NOMO-1 treated with dmso at 0.1 percent for 144 hours (cell line): ENCODE results near the gene CDCP1.
"Not testable (repeated sequence)": the region's sequence is repeated elsewhere in the genome, so short reads cannot be mapped to it uniquely, and the experiment has no call there.

Experiments used
- DNase-seq: peaks from one replicate; lab custom pipeline; 2025; ENCODE audit not compliant: unreplicated experiment; lab: John Stamatoyannopoulos, UW

The CDCP1 gene

DNA sequence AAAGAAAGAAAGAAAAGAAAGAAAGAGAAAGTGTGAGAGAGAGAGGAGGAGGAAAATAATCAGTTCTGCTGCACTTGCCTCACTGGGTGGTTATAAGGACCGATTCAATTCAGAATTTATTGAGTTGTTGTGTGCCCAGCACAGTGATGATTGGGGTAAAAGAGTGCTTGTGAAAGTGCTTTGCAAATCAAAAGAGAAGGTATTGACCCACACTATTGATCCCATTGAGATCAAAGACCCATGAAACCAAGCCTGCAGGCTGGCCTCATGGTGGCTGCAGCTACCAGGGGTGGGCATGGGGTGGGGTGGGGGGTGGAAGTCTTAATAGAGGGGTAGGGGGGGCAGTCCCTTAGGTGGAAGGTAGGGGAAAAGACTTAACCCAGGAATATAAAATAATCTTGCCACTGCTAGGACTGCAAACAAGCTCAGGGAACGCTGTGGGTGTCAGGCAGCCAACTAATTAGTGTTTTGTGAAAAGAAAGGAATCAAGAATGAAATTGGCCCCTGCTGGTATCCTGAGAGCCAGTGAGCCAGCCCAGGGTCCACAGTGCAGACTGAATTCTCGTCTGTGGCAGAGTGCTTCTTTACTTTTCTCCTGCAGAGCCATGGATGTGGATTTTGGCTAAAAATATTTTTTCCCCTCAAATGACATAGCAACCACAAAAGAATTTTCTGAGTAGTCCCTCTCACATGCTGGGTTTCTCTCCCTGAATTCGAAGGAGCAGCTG lies 85.8 kb downstream of the CDCP1 start:
- DNase-seq: no peak

DNA sequence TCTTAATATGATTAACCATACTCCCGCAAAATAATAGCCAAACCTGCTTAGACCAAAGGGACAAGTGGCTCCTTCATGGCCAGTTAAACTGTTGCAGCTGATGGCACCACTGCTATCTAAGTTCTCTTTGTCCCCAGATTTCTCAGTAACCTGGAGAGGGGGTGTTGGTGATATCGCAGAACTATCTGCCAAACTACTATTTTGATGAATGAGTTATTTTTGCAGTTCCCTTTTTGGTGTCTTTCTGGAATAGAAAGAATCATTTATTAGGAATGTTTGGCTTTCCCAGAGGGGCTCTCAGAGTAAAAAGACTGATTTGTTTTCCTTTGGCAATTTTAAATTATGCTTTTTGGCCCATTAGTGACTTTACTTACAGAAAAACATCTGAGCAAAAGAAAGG lies 87.0 kb downstream of the CDCP1 start:
- DNase-seq: no peak

DNA sequence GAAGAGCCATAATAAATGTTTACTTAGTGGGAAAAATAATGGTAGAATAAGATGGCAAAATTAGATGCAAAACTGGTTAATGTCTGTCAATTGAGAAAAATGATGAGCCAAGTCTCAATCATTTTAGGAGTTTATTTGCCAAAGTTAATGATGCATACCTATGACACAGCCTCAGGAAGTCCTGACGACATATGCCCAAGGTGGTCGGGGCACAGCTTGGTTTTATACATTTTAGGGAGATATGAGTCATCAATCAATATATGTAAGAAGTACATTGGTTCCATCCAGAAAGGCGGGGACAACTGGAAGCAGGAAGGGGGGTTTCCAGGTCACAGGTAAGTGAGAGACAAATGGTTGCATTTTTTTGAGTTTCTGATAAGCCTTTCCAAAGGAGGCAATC lies 88.6 kb downstream of the CDCP1 start:
- DNase-seq: no peak

DNA sequence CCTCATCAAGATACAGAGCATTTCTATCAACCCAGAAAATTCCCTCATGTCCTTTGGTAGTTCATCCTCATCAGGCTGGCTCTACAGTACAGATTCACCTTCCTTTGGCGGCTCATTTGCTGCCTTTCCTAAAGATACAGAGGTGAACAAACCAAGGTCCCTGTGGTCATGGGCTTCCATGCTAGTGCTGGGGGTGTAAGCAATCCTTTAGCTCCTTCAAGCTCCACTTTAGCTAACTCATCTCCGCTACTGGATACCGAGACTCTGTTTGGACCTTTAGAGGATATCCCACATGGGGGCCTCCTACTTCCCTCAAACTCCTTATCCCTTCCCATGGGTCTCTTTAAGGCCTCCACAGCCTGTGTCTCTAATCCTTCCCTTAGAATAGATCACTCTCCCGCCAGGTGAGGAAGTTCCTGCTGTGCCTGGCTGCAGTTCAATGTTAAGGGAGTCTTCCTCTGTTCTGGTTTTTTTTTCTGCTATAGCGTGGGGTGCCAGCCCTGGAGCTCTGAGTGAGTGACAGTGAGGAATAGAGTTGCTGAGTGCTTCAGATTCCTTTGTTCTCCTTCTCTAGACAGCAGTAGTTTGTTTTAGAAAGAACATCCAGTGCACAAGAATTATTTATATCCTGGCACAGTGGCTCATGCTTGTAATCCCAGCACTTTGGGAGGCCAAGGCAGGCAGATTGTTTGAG lies 89.4 kb downstream of the CDCP1 start:
- DNase-seq: no peak

DNA sequence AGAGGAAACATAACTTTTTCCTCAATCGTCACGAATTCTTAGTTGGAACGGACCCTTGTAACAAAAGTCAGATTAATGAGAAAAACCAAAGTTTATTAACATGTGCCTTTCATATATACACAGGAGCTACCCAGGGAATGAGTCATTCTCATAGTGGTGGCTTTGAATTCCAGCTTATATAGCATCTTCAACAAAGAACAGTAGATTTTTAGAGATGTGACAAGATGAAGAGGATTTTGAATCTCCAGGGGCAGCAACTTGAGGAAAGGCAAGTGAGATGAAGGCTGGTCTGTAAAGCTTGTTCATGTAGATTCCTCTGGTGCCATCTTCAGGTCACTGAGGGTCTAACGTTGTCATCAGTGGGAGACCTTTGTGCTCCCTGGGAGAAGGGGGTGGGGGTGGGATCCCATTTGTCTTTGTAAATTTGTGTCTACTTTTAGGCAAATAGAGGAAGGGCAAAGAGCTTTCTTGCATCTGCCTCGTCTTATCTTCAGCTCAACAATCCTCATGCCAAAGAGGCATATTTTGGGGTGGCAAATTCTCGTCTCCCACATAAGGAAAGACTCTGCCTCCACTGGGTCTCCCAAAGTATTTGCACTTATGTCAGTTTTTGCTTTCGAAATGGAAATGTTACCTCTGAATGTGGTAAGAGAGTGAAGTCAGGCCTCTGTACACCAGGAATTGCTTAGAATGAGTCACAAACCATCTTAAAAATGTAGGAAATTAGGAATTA lies 90.6 kb downstream of the CDCP1 start:
- DNase-seq: no peak

DNA sequence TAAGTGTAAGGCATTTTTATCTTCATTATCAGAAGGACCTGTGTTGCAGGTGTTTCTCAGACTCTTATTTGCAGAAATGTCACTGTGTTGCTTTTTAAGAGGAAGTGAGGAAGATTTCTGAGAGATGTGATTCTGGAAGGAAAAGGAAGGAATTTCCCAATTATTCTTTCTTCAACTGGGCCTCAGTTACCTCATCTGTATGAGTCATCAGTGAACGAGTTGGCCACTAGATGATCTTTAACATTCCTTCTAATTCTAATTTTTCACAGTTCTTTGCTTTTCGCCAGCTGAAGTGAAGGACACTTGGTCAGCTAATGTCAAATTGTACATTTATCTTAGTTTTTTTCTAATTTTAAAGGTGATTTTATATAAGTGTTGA lies 91.2 kb downstream of the CDCP1 start:
- DNase-seq: no peak

DNA sequence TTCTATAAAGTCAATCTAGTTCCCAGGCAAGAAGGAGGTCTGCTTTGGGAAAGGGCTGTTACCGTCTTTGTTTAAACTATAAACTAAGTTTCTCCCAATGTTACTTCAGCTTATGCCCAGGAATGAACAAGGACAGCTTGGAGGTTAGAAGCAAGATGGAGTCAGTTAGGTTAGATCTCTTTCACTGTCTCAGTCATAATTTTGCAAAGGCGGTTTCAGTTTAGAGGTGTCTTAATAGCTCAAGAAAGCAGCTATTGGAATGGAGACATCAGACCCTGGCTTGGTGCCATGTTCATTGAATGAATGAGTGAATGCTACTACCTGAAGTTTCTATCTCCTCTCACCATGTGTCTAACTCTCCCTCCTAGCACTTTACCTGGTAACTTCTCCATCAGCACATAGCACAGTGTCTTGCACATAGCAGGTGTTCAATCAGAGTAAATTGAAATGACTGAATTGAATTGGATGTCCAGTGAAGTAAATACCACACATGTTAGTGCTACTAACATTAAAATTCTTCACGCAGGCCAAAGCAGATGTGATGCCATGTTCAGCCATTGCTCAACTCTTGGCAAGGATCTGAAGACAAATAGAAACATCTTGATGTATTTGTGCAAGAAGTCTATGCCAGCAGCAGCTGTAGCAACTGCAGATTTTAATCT lies 91.9 kb downstream of the CDCP1 start:
- no peak for DNase-seq

DNA sequence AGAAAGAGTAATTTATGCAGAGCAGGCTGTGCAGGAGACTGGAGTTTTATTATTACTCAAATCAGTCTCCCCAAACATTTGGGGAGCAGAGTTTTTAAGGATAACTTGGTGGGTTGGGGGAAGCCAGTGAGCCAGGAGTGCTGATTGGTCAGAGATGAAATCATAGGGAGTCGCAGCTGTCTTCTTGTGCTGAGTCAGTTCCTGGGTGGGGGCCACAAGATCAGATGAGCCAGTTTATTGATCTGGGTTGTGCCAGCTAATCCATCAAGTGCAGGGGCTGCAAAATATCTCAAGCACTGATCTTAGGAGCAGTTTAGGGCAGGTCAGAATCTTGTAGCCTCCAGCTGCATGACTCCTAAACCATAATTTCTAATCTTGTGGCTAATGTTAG lies 92.4 kb downstream of the CDCP1 start:
- not testable (repeated sequence) for DNase-seq

DNA sequence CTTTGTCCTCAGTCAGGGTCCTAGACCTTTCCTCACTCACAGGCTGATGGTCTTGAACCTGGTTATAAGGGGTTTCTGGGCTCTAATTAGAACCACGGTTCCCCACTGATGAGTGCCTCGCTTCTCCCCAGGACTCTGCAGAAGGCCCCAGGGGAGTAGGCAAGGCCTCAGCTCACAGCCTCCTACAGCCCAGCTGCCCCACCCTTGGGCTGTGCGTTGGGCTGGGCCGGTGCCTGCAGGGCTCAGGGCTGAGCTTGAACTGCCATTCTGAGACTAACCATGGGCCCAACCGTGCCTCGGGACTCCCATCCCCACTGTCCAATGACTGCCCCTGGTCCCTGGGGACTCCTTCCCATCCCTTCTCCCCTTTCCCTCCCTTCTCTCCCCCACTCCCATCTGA lies 94.5 kb downstream of the CDCP1 start:
- no peak for DNase-seq

DNA sequence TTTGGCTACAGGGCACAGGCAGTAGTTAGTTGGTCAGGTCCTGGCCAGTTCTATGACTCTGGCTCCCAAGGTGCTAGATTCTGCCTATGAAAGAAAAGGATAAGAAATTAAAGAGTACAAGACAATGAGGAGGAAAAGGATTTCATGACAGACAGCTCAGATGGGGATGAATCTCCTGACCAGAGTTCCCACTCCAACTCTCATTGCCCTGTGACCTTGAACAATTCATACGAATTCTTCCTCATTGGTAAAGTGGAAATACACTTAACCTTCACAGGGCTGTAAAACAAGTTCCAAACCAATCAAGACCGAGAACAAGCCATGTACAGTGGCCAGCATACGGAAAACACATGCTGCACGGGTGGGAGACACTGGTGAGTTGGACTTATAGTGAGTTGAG lies 96.4 kb downstream of the CDCP1 start:
- DNase-seq: no peak

DNA sequence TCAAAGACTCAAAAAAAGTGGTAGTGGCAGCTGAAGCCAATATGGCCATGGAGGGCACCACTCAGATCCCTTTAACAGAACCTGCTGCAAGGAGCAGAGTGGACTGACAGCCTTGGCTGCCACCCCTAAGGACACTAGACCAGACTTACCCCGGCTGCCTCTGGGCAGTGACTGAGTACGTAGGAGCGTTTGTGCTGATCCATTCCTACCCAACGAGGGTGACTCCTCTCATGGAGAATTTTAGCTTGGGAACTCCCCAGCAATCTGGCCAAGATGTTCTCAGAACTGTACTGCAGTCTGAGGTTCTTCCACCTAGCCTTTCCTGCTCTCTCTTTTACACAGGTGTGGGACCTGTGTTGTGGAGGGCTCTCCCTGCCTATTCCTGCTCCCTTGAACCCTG lies 97.9 kb downstream of the CDCP1 start:
- DNase-seq: no peak

DNA sequence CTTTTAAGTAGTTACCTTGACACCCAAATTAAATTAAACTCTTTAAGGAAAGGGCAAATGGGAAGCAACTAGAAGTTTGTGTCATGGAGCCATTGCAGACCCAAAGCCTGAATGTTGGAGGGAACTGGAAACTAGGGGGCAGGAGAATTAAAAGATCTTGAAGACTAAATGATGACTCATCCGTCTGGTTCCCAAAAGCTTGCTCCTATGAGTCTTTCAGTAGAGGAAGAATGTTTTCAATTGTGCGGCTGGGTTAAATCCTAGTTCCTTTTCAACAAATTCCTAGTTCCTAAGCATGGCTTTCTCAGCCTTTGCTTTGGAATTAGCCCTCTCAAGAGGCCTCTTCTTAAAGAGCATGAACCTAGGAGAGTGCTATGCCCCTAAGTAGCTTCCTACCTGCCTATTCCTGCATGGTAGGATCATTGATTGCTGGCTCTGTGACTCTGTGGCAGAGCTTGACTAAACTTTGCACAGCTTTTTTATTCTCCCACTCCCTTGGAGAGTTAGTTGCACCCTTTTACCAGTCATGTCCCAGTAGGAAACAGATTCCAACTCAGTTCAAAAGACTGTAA lies 102.4 kb downstream of the CDCP1 start:
- no peak for DNase-seq

DNA sequence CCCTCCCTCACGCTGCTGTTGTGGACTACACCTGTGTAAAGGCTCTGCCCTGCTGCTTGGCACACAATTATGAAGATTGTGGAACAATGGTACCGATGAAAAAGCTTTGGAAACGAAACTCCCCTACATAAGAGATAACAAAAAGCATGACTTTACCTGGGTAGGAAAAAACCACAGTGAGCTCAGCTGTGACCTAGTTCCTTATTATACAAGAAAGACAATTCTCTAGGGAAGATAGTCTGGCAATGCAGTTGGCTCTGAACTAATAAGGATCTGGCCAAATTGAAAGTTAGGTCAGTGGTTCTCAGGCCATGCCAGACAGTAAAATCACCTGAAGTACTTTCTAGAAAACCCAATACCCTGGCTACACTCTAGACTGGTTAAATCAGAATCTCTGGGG lies 104.0 kb downstream of the CDCP1 start:
- no peak for DNase-seq

DNA sequence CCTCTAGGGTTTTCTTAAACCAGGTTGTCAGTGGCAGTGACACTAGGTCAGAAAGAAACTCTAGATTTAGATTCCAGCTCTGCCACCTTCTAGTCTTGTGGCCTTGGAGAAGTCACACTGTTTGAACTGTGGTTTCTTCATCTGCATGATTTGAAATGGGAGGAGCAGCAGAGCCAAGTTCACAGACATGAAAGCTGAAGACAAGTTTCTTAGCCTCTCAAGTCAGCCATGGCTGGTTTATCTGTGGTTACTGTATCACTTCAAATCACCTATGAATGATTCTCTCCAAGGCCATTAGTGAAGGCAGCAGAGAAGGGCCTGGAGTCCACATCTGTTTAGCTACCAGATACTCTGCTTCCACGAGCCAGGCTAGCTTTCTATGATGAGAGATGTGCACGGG lies 104.5 kb downstream of the CDCP1 start:
- DNase-seq: no peak

DNA sequence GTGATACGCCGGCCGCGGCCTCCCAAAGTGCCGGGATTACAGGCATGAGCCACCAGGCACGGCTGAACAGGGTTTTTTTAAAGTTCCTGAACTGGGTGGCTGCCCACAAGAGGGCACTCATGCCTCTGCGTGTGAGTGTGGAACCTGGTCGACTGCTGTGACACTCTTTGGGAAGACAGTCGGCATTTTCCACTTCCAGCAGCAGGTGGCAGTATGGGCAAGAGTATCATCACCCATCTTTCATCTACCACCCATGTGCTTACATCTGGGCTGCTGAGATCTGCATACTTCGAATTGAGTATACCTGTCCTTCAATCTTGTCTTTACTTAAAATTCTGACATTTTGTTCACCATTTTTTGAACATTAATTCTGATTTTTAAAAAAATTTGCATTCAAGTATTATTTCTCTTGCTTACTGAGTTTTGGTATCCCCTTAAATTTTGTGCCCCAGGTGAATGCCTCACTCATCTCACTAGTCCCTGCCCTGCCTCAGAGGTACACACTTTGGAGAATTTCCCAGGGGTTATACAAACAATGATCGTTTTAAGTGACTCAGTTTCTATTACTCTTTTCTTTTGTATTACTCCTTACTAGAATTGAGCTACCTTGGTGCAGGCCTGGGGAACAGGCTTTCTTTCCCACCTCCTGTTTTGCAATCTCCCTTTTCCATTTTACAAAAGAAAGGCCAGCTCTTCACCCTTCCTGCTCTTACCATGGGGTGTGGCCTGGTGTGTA lies 108.3 kb downstream of the CDCP1 start:
- DNase-seq: peak; percentile 80

DNA sequence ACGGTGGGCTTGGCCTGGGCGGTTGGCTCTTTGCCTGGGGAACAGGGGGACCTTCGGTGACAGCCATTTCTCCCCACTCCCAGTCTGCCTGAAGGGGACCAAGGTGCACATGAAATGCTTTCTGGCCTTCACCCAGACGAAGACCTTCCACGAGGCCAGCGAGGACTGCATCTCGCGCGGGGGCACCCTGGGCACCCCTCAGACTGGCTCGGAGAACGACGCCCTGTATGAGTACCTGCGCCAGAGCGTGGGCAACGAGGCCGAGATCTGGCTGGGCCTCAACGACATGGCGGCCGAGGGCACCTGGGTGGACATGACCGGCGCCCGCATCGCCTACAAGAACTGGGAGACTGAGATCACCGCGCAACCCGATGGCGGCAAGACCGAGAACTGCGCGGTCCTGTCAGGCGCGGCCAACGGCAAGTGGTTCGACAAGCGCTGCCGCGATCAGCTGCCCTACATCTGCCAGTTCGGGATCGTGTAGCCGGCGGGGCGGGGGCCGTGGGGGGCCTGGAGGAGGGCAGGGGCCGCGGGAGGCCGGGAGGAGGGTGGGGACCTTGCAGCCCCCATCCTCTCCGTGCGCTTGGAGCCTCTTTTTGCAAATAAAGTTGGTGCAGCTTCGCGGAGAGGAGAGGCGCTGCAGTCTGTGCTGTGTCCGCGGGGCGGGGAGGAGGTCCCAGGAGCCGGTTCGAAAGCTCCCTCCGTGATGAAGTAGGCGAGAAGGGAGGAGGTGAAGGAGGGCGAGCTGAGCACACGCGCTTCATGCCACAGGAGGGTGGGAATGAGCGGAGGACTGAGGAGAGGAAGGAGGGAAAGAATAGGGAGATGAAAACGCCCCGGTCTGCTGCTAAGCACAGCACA lies 110.5 kb downstream of the CDCP1 start:
- no peak for DNase-seq

DNA sequence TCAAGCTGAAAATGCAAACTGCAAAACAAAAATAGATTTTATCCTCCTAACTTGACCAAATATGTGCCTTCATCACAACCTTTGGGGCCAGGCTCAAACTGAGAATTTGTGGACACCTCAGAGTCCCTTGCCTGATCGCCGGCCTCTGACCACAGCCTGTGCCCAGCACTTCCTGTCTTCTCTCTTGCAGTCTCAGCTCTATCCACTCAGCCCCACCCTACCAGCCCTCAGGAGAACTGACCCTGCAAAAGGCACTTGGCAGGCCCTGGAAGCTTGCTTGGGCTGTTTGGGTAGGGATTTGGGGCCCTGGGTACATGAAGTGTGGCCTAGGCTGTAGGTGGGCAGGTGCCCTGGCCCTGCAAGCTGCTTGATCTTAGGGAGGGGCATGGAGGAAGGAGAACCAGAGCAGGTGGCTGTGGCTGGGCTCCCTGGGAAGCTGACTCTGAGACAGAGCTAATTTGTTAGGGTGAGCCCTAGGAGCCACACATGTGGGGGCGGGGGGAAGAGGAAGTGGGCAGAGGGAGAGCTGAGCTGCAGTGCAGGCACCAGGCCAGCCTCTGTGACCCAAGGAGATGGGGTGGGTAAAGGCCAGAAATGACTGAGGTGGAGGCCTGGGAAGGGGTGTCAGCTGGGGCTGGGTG lies 111.4 kb downstream of the CDCP1 start:
- peak; percentile 83 for DNase-seq

DNA sequence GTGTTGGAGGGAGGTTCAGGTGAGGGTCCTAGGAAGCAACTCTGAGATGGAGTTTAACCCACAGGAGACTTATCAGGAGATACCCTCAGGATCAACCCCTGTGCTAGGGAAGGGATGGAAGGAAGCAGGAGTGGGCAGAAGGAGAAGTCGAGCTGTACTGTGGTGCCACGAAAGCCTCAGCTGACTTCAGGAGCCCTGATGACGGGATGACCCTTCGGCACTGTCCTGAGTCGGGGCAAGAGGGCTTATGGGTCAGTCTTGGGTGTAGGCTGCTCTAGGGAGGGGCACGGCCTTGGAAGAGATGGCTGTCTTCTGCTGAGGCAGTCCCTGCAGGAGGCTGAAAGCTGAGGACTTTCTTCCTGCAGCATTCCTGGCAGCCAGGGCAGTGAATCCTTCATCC lies 112.4 kb downstream of the CDCP1 start:
- DNase-seq: no peak
